GM12865 (cell line): Measurements from ENCODE around the gene SLCO6A1.
"Not testable (repeated sequence)": the region's sequence is repeated elsewhere in the genome, so short reads cannot be mapped to it uniquely, and the experiment has no call there.

Source experiments
- DNase-seq: peaks from one replicate; pipeline ENCODE4 v3.0.0; 2010; ENCODE audit warnings: low read depth
- H3K4me3 ChIP-seq: 2 replicates; pipeline ENCODE4 v1.5.1; 2011; ENCODE audit warnings: mild to moderate bottlenecking, low read depth, low read length, control low read depth
- CTCF ChIP-seq: IDR thresholded peaks from 2 replicates; pipeline ENCODE4 v1.5.1; 2011; ENCODE audit warnings: low read length, control low read depth, low read depth, inconsistent platforms; ENCODE audit not compliant: insufficient read depth; ENCODE audit errors: missing control alignments

Gene SLCO6A1

GRCh38 chr5:102527547-102527946 lies 28.7 kb upstream of the SLCO6A1 start:
- TF ChIP-seq CTCF = no peak
- no peak for DNase-seq
- no peak overlapping the region for H3K4me3 ChIP-seq

- no peak for TF ChIP-seq CTCF
These were observed 24.9 kb upstream of the SLCO6A1 start for GRCh38 chr5:102523541-102524175.

GRCh38 chr5:102511666-102512065 lies 12.9 kb upstream of the SLCO6A1 start:
- H3K4me3 ChIP-seq = no peak overlapping the region
- no peak for TF ChIP-seq CTCF
- DNase-seq = no peak

More at GRCh38 chr5:102523541-102524175, 24.9 kb upstream of the SLCO6A1 start:
- DNase-seq = peak; percentile 61
- no peak overlapping the region for H3K4me3 ChIP-seq

GRCh38 chr5:102491261-102491914 lies 7.4 kb downstream of the SLCO6A1 start:
- DNase-seq, H3K4me3 ChIP-seq: not testable (repeated sequence)

GRCh38 chr5:102483736-102484135 lies 15.1 kb downstream of the SLCO6A1 start:
- TF ChIP-seq CTCF = no peak
- DNase-seq = peak; percentile 3
- no peak overlapping the region for H3K4me3 ChIP-seq

GRCh38 chr5:102481054-102481715 lies 17.6 kb downstream of the SLCO6A1 start:
- no peak for TF ChIP-seq CTCF
- H3K4me3 ChIP-seq = no peak overlapping the region
- no peak for DNase-seq

- TF ChIP-seq CTCF = no peak
- peak; percentile 54 for DNase-seq
- peak overlapping the region; percentile 11; the same call in 1 of the 2 replicates for H3K4me3 ChIP-seq
These were observed 45.1 kb downstream of the SLCO6A1 start for GRCh38 chr5:102453716-102454115.
